H9 (cell line): ENCODE data around the gene MLC1. TPM values are rescaled to one million over a fixed set of nuclear protein-coding genes. Genes with fewer than 3 reads are reported as not detected.

ENCODE experiments used
- DNase-seq: peaks from one replicate; pipeline ENCODE4 v3.0.0-alpha.2; 2017
- H2AFZ ChIP-seq: one replicate; pipeline ENCODE4 v1.6.1; 2013; ENCODE audit warnings: mild to moderate bottlenecking, low read length, control low read depth, moderate library complexity
- H2AK5ac ChIP-seq: 2 replicates; pipeline ENCODE4 v1.6.1; 2013; ENCODE audit warnings: low read length, control low read depth, mixed read lengths; ENCODE audit not compliant: insufficient read length
- H2BK120ac ChIP-seq: one replicate; pipeline ENCODE4 v1.6.1; 2013; ENCODE audit warnings: low read depth, mild to moderate bottlenecking, low read length, control low read depth, inconsistent platforms; ENCODE audit not compliant: poor library complexity, severe bottlenecking
- H2BK12ac ChIP-seq: 2 replicates; pipeline ENCODE4 v1.6.1; 2013; ENCODE audit warnings: low read length, control low read depth, mixed read lengths, low read depth; ENCODE audit not compliant: insufficient read length
- H2BK15ac ChIP-seq: 2 replicates; pipeline ENCODE4 v1.6.1; 2013; ENCODE audit warnings: low read depth, low read length, control low read depth
- H2BK20ac ChIP-seq: one replicate; pipeline ENCODE4 v1.6.1; 2013; ENCODE audit warnings: low read depth, mild to moderate bottlenecking, low read length, control low read depth, inconsistent platforms; ENCODE audit not compliant: poor library complexity, severe bottlenecking
- H2BK5ac ChIP-seq: 2 replicates; pipeline ENCODE4 v1.6.1; 2013; ENCODE audit warnings: low read length, control low read depth, mixed read lengths; ENCODE audit not compliant: insufficient read length
- H3K14ac ChIP-seq: 2 replicates; pipeline ENCODE4 v1.6.1; 2013; ENCODE audit warnings: low read length, control low read depth; ENCODE audit not compliant: insufficient read depth
- H3K18ac ChIP-seq: 2 replicates; pipeline ENCODE4 v1.6.1; 2013; ENCODE audit warnings: low read depth, mild to moderate bottlenecking, mixed read lengths, low read length, control low read depth; ENCODE audit not compliant: insufficient read length
- H3K23ac ChIP-seq: 2 replicates; pipeline ENCODE4 v1.6.1; 2013; ENCODE audit warnings: low read length, control low read depth, mixed read lengths, low read depth; ENCODE audit not compliant: insufficient read length
- H3K23me2 ChIP-seq: 2 replicates; pipeline ENCODE4 v1.6.1; 2013; ENCODE audit warnings: low read depth, mild to moderate bottlenecking, mixed read lengths, low read length, control low read depth; ENCODE audit not compliant: insufficient read length, poor library complexity, severe bottlenecking
- H3K27ac ChIP-seq: 2 replicates; pipeline ENCODE4 v1.5.1; 2013; ENCODE audit warnings: low read length, control low read depth, mixed read lengths, low read depth; ENCODE audit not compliant: insufficient read length
- H3K27me3 ChIP-seq: 2 replicates; pipeline ENCODE4 v1.6.1; 2013; ENCODE audit warnings: low read length, control low read depth, inconsistent platforms; ENCODE audit not compliant: insufficient read depth
- H3K4ac ChIP-seq: 2 replicates; pipeline ENCODE4 v1.6.1; 2013; ENCODE audit warnings: low read depth, mild to moderate bottlenecking, control low read depth, inconsistent platforms, low read length, moderate library complexity
- H3K4me1 ChIP-seq: 2 replicates; pipeline ENCODE4 v1.6.1; 2013; ENCODE audit warnings: low read length, control low read depth, inconsistent platforms; ENCODE audit not compliant: insufficient read depth
- H3K4me2 ChIP-seq: 2 replicates; pipeline ENCODE4 v1.6.1; 2013; ENCODE audit warnings: low read length, control low read depth, mixed read lengths; ENCODE audit not compliant: insufficient read length, insufficient read depth
- H3K56ac ChIP-seq: 2 replicates; pipeline ENCODE4 v1.6.1; 2013; ENCODE audit warnings: low read depth, mild to moderate bottlenecking, mixed read lengths, low read length, control low read depth; ENCODE audit not compliant: insufficient read length
- H3K79me1 ChIP-seq: 2 replicates; pipeline ENCODE4 v1.6.1; 2013; ENCODE audit warnings: low read depth, mild to moderate bottlenecking, moderate library complexity, low read length, control low read depth, inconsistent platforms; ENCODE audit not compliant: insufficient read depth, poor library complexity, severe bottlenecking
- H3K79me2 ChIP-seq: 2 replicates; pipeline ENCODE4 v1.6.1; 2013; ENCODE audit warnings: low read length, control low read depth, inconsistent platforms; ENCODE audit not compliant: insufficient read depth
- H3K9ac ChIP-seq: 2 replicates; pipeline ENCODE4 v1.6.1; 2013; ENCODE audit warnings: low read length, control low read depth, mixed read lengths; ENCODE audit not compliant: insufficient read length; ENCODE audit errors: extremely low read depth
- H3K9me3 ChIP-seq: one replicate; pipeline ENCODE4 v1.6.1; 2013; ENCODE audit warnings: low read depth, low read length, inconsistent platforms; ENCODE audit not compliant: control insufficient read depth
- H3T11ph ChIP-seq: one replicate; pipeline ENCODE4 v1.6.1; 2013; ENCODE audit warnings: mild to moderate bottlenecking, low read length, control low read depth, inconsistent platforms
- H4K20me1 ChIP-seq: one replicate; pipeline ENCODE4 v1.6.1; 2013; ENCODE audit not compliant: control insufficient read depth, insufficient read length, insufficient read depth
- H4K5ac ChIP-seq: 2 replicates; pipeline ENCODE4 v1.6.1; 2013; ENCODE audit warnings: low read depth, mild to moderate bottlenecking, mixed read lengths, low read length, control low read depth; ENCODE audit not compliant: insufficient read length
- H4K8ac ChIP-seq: replicated peaks from 2 replicates; pipeline ENCODE4 v1.6.1; 2013; ENCODE audit warnings: low read length, control low read depth, mixed read lengths, low read depth; ENCODE audit not compliant: insufficient read length
- H4K91ac ChIP-seq: 2 replicates; pipeline ENCODE4 v1.6.1; 2013; ENCODE audit warnings: low read depth, mild to moderate bottlenecking, moderate library complexity, mixed read lengths, low read length, control low read depth; ENCODE audit not compliant: insufficient read length
- H3K27ac Mint-ChIP-seq, 3 experiments: 2 replicates in 2 of 3; 3 replicates in 1 of 3; pipeline ENCODE4 v1.8.0; 2020 to 2021; ENCODE audit warnings: mixed read lengths in 3 of 3, mild to moderate bottlenecking in 1 of 3, moderate library complexity in 1 of 3
- H3K27me3 Mint-ChIP-seq: 2 replicates; pipeline ENCODE4 v1.8.0; 2021; ENCODE audit warnings: low read depth, mild to moderate bottlenecking, moderate library complexity, mixed read lengths
- H3K36me3 Mint-ChIP-seq, 3 experiments: 2 replicates in 2 of 3; 3 replicates in 1 of 3; pipeline ENCODE4 v1.8.0; 2020 to 2021; ENCODE audit warnings: low read depth in 3 of 3, mixed read lengths in 3 of 3; ENCODE audit not compliant: insufficient read depth in 1 of 3
- H3K4me1 Mint-ChIP-seq, 2 experiments: 2 replicates each; pipeline ENCODE4 v1.8.0; 2020; ENCODE audit warnings: mixed read lengths in 2 of 2
- H3K4me3 Mint-ChIP-seq, 2 experiments: 2 replicates in 1 of 2; 3 replicates in 1 of 2; pipeline ENCODE4 v1.8.0; 2020 to 2021; ENCODE audit warnings: mild to moderate bottlenecking in 2 of 2, mixed read lengths in 2 of 2, moderate library complexity in 1 of 2
- H3K9me3 Mint-ChIP-seq, 2 experiments: 2 replicates in 1 of 2; 3 replicates in 1 of 2; pipeline ENCODE4 v1.8.0; 2020; ENCODE audit warnings: mild to moderate bottlenecking in 2 of 2, mixed read lengths in 2 of 2, moderate library complexity in 1 of 2
- CTCF ChIP-seq: fragments of 200-600 bp; sonication (generic); conservative IDR thresholded peaks from 3 replicates; pipeline ENCODE4 v1.8.0; 2021; ENCODE audit warnings: antibody characterized with exemption, mild to moderate bottlenecking
- WGBS: extraction: QIAGEN DNeasy Blood & Tissue Kit; methylation state at CpG from one replicate; pipeline ENCODE4 v1.1.7; 2013; ENCODE audit warnings: missing lambda C conversion rate, low lambda C conversion rate, mixed read lengths; ENCODE audit not compliant: insufficient read length; ENCODE audit errors: extremely low coverage; 5-methylcytosine and 5-hydroxymethylcytosine counted together
- total RNA-seq: library from RNA; stranded (reverse); gene quantifications from 2 replicates; pipeline ENCODE4 v1.2.1, GENCODE V29; 2021

MLC1 gene
- total RNA-seq, 1 experiment from 2014 or later = not detected

DNA sequence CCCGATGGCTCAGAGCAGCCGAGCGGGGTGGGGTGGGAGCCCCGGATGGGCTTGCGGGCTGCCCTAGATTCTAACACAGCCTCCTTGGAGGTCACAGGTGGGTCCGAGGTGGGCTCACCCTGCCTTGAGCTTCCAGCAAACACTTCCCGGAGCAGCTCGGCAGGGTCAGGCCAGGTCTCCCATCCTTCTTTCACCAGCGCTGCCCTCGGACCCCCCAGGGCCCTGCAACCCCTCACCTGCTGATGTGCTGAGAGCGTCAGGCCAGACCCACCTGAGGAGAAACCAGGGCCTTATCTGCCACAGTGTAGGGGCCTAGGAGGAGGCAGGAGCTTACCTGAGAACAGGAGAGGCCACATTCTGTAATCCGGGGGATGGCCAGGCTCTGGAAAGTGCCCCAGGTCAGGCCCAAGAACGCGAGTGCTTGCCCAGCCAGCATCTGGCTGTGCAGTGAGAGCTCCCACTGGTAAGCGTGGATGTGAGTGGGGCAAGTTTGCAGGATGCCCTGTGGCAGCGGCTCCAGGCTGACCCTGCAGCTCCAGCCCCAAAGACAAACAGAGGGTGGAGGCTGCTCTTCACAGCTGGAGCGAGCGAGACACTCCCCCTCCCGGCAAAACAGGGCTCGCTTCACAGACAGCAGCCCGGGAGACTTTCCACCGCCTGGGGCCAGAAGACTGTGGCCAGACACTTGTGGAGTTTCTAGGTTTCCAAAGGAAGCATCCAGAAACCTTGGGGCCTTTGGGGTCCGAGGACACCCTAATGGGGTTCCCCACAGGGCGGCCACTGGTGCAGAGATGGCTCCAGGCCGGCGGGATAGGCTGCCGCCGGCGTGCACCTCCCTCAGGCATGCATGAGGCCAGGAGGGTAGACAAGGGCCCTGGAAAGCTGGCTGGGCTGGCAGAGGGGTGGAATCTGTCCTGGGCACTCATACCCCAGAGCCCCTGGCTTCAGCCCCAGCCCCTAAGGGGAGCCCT lies 72.7 kb downstream of the MLC1 start, which contains the start of gene IL17REL:
Gene IL17REL, minus strand, starts transcription at position 555 of the 971 bp plus-strand sequence. Its CDS starts 119 bp downstream, at position 436.
- Histone ChIP-seq H3K23ac (no peak within 1 kb of the TSS), H3K9ac (no peak within 1 kb of the TSS), H3K4me1 (no peaks in the 10 kb centered on the region), H2BK120ac (no peak within 1 kb of the TSS), H3K56ac (no peak within 1 kb of the TSS), H4K8ac (no peak within 1 kb of the TSS), H3K79me2 (no peaks in the 10 kb centered on the region), H3K9me3 (no peaks in the 10 kb centered on the region), H3K4ac (no peak within 1 kb of the TSS), H2BK5ac (no peak within 1 kb of the TSS), H2BK20ac (no peak within 1 kb of the TSS), H2AFZ (no peak within 1 kb of the TSS), H2AK5ac (no peak within 1 kb of the TSS), H2BK12ac (no peak within 1 kb of the TSS), H3K79me1 (no peaks in the 10 kb centered on the region), H3K4me2 (peak within 1 kb of the TSS; percentile 6), H2BK15ac (no peak within 1 kb of the TSS), H4K91ac (no peak within 1 kb of the TSS), H3K23me2 (peaks cover 4% of the 10 kb centered on the region), H3T11ph (no peak within 1 kb of the TSS), H3K27ac (no peak within 1 kb of the TSS), H4K5ac (no peak within 1 kb of the TSS), H3K27me3 (peaks cover 12% of the 10 kb centered on the region; the same call in 1 of the 2 replicates), H4K20me1 (no peaks in the 10 kb centered on the region), H3K14ac (no peak within 1 kb of the TSS), H3K18ac (no peak within 1 kb of the TSS)
- TF ChIP-seq CTCF = no peak
- WGBS = no CpG with 5 or more reads among the region's 29 CpGs
- Mint-ChIP-seq H3K36me3 (no peaks in the 10 kb centered on the region), H3K27me3 (peaks cover 53% of the 10 kb centered on the region), H3K9me3 (no peaks in the 10 kb centered on the region; a peak in 1 of 5 replicates), H3K4me1 (peaks cover 11 to 27% of the 10 kb centered on the region in 2 experiments; a peak in 3 of 4 replicates), H3K27ac (no peak within 1 kb of the TSS), H3K4me3 (peak within 1 kb of the TSS in 1 of 2 experiments; percentile 75; a peak in 2 of 5 replicates)
- peak; percentile 34 for DNase-seq
